Measurements from ENCODE around the gene FAM124B.
"Not testable (repeated sequence)": the region's sequence is repeated elsewhere in the genome, so short reads cannot be mapped to it uniquely, and the experiment has no call there.

The FAM124B gene

DNA sequence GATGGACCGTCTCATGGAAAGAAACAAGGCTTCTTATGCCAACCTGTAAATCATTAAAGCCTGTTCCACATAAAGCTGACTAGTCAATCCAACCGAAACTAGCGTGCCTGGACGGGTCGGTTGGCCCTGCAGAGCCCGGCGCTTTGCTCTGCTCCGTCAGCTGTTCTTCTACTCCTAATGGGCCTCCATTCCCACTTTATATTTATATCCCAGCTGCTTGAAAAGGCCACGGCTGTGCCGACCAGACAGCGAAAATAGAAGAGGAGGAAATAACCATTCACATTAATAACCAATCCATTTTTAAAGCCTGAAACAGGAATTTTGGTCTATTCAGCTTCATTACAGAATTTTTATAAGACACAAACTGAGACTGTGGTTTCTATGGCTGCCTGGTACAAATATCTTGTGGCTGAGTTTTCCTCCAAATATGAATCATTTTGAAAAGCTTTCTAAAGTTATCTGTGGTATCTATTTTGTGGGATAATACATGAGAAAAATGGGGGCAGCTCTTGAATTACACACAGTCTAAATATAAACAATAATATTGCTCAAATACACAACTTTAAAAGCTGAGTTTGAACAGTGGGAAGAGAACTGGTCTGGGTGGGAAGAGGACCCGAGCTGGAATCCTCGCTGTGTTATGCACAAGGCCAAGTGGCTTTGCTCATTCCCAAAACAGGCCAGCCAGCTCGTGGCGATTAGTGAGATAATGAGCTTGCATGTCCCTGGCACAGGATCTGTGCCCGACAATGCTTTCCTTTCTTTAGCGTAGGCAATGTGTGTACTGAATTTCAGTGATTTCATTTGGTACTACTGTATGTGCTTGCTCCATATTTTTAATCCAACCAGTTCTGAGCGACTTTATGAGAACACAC is 10.5 kb upstream of the FAM124B start:
- no peak for DNase-seq

DNA sequence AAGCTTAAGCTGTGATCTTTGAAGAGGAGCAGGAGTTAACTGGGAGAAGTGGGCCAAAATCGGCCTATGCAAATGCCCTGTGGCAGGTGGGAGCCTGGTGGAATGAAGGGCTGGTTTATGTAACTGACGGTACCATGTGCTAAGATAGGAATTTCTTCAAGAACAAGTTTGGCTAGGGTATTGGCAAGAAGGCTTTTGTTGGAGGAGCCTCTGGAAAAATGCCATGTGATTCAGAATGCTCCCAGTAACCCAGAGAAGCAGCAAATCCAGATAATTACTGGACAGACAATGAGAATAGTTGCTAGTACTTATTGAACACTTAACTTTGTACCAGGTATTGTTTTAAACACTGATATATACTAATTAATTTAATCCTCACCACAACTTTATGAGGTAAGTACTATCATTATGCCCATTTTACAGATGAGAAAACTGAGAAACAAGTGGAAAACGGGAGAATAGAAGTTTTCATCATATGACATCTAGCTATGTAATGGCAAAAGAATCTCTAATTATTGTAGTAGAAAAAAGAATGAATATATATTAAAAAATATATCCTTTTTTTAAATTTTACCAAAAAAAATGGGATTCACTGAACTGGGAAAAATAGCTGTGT is 9.1 kb upstream of the FAM124B start:
- DNase-seq: no peak

DNA sequence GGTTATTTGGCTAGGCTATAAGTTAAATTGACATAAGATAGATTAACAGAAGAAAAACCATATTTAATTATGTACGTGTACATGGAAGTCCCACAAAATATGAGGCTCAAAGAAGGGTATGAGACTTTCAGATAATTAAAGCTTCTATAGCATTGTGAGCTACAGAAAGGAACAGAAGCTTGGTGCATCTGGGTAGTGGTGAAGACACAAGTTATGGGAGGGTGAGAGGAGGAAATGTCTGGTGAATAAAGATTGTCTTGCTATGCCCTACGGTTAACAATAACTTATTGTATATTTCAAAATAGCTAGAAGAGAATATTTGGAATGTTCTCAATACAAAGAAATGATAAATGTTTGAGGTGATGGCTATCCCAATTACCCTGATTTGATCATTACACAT is 6.8 kb upstream of the FAM124B start:
- no peak for DNase-seq

DNA sequence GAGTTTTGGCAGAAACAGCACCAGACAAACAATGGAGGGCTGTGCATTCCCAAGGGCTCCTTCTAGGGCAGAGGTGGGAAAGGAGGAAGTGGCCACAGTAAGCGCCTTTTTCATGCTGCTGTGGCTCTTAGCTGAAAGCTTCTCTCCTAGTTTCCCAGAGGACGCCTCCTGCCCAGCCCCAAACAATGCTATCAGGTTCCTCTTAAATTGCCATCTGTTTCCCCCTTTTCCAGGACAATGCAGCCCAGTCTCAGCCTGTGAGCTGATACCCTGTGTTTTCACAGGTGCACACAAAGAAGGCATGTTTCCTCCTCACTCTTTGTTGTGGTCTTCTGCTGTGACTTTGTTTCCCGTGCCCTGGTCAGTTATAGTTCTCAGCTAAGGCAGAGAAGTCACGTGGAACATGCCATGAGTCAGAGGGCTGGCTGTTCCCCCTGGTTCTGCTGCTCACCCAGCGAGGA is 5.4 kb upstream of the FAM124B start:
- DNase-seq: no peak

DNA sequence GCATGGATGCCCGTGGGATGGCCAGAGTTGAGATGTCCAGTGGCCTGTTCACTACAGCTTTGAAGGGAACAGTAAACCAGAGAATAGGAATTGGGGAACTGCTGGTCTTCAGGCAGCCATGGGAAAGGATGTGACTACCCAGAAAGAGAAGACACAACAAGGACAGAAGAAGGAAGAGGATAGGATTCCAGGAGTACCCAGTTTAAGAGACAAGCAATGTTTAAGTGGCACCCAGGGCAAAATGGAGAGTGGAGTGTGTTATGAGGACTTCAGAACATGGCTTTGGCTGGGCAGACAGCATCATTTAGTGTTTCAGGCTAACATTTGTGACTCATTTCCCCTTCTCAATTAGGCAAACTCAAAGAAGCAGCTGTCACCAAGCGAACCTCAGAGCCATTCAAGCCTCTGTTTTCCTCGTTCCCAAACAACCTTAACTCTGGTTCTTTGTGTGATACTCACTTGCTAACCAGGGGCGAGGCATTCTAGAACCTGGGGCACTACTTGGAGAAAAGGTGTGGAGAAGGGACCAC is 4.0 kb upstream of the FAM124B start:
- DNase-seq: no peak

DNA sequence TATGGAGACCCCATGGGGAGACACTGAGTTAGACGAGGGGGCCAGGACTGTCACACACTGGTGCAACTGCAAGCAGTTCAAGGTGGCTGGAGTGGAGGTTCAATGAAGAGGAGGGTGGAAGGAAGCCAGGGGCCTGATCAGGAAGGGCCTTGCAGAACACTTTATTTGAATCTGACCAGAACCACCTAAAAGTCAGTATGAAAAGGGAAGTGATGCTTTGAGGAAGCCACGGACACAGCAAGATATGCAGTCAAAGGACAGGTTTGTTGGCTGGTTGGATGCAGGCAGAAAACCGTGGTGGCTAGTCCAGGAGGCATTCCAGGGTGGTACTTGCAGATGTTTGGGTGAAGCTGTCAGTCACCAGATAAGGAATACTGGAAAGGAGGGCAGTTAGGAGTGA is 3.5 kb upstream of the FAM124B start:
- DNase-seq: no peak

DNA sequence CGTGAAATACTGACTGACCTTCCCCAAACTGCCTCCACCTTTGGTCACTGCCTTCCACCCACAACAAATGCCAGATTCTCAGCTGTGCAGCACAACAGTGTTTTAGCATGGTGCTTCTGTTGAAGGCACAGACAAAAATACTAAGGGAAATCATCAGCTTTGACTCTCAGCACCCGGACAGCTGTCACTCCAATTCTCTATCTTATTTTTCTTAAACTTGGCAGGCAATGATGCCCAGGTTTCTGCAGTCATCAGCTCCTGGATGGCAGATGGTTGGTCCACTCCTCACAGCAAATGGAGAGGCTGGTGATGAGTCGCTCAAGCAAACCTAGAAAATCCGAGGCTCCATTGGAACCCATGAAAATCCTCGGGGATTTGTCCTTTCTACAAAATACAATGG is 2.9 kb upstream of the FAM124B start:
- DNase-seq: no peak

DNA sequence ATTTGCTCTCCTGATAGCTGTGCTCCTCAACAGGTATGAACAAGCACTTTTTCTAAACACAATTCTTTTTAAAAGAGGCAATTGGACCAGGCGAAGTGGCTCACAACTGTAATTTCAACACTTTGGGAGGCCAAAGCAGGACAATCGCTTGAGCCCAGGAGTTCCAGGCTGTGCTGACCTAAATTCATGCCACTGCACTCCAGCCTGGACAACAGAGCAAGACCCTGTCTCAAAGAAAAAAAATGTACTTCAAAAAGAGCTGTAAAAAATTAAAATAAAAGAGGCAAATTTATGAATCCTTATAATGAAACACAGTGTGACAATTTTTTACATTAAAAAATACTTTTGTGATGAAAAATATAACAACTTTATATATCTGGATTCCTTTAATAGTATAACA is 1.8 kb upstream of the FAM124B start:
- DNase-seq: no peak

DNA sequence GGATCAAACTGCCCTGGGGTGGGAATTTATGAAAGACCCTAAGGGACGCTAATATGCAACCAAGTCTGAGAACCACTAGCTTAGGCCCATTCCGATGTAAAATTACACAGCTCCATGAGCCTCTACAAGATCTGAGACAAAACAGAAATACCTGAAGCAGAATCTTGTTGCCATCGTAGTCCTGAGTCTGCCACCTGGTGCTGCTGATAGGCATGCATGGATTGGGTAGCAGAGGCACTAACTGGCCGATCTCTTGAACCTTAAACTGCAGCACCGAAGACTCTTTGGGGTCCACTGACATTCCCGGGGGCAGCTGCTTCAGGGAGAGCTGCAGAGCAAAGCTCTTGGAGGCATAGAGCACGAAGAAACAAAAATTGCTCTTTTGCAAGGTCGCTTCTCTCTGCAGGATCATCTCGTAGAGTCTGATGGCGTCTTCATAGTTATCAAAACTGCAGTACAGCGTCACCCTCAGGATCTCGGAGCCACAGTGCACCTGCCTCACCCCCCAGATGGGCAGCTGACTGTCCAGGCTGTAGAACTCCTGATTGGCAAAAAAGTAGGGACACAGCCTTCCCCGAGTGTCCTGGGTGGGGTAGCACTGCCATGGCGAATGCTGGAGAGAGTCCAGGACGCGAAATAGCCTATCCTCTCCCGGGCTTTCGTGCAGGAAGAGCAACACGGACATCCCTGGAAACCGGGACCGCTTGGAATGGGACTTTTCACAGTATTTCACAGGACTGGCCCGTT is 848 bp downstream of the FAM124B start:
- DNase-seq: no peak

DNA sequence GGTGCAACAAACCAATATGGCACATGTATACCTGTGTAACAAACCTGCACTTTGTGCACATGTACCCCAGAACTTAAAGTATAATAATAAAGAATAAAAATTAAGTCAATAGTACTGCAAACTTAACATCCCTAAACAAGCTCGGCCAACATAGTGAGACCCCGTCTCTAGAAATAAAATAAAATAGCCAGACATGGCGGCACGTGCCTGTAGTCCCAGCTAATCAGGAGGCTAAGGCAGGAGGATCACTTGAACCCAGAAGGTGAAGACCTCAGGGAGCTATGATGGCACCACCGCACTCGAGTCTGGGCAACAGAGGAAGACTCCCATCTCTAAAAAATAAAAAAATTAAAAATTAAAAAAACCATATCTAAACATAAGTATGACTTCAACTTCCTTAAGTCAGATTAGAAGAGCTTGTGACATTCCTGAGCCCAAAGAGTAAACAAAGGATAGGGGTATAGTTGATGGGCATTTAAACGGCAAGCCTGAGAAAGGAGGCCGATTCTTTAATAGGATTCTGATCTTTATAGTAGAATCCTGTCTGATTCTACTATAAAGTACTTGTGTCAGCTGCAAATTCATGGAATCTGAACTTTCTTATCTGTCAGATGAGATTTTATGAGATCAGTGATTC is 1.6 kb downstream of the FAM124B start:
- no peak for DNase-seq

DNA sequence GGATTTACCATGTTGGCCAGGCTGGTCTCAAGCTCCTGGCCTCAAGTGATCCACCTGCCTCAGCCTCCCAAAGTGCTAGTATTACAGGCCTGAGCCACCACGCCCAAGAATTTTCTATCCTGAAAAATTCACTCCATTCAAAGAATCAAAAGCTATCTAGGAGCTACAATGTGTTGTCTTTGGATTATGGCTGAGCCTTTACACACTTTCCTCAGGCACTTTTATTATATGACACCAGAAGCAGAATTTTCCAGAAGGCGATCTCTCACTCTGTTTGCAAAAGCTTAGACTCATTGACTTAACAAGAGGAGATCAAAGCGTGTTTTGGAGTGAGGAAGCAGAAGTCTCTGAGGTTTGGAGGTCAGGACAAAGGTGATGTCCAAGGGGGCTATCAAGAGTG is 3.6 kb downstream of the FAM124B start:
- no peak for DNase-seq

DNA sequence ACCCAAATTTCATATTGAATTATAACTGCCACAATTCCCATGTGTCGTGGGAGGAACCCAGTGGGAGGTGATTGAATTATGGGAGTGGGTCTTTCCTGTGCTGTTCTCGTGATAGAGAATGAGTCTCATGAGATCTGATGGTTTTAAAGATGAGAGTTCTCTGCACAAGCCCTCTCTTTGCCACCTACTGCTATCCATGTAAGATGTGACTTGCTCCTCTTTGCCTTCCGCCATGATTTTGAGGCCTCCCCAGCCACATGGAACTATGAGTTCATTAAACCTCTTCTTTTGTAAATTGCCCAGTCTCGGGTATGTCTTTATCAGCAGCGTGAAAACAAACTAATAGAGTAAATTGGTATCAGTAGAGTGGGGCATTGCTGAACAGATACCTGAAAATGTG is 4.8 kb downstream of the FAM124B start:
- not testable (repeated sequence) for DNase-seq

DNA sequence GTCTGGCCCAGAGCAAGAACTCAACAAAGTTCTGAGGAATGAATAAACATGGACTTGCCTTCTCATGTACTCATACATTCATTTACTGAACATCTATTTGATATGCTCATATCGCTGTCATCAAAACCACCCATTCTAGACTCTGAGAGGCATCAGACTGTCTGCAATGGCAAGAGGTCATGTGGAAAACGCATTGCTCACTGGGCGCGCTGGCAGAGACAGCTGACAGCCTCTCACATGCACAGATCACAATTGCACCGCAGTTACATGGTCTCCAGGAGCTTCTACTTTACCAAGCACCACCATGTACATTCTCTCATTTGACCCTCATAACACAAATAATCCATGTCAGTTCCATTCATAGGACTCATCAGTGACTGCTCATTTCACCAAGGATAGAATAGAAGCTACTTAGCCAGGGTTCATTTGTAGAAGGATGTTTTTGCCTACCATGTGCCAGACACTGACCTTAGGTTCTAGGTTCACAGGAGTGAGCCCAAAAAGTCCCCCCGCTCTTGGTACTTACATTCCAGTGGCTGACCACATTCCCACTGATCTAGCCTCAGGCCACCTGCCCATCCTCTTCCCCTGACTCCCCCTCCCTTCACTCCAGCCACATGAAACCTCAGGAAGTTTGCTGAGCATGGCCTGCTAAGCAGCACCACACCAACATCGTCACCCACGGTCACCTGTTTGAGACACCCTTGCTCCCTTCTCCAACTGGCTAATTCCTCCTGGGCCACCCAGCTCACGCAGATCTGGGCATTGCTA is 6.1 kb downstream of the FAM124B start:
- DNase-seq: no peak

DNA sequence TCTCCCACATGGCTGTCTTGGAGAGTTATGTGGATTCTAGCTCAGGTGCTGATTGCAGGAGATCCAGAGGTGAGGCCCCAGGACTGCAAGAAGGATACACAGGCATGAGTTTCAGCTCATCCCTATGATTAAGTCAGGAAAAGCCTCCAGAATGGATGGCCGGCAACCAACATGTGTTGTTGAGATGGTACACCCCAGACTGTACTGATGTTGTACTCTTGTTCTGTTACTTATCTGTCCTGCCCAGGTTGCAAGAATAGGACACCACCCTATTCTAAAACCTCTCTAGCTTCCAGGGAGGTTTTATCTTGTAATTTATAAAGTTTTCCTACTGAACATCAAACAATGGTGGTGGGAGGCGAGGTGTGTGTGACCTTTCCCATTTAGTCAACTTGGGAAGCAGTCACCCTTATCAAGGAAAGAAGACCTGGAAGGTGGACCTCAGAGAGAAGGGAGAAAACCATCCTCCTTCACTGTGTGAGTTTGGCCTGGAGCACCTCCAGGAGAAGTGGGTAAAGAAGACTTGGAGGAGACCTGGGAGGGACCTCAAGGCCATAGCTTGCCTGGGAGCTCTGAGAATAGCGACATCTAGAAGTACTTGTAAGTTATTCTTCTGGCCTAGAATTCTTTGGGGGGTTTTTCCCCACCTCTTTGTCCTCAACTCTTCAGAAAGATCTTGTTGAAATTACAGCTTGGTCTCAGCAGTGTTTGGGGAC is 8.6 kb downstream of the FAM124B start:
- DNase-seq: no peak

DNA sequence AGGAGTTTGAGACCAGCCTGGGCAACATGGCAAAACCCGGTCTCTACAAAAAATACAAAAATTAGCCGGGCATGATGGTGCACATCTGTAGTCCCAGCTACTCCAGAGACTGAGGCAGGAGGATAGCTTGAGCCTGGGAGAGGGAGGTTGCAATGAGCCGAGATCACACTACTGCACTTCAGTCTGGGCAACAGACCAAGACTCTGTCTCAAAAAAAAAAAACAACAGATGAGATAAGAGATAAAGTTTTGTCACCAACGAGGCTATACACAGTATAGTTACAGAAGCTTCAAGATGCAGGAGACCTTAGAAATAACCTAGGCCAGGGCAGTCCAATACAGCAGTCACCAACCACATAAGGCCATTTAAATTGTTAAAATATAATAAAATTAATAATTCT is 9.4 kb downstream of the FAM124B start:
- DNase-seq: no peak

DNA sequence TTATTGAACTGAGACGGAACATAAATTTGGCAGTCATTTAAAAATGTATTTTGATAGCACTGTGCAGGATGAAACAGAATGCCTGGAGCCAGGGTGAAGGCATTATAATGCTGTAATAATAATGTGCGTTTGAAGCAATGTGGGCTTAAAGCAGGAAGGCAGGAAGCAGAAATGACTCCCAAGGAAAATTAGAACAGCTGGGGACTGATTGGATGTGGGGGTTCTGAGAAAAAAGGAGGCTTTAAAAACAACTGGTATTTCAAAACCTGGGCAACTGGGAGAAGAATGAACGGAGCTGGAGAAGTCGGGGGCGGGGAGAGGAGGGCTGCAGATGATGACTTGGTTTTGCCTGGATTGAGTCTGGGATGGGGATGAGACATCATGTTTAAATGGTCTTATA is 12.6 kb downstream of the FAM124B start:
- no peak for DNase-seq

DNA sequence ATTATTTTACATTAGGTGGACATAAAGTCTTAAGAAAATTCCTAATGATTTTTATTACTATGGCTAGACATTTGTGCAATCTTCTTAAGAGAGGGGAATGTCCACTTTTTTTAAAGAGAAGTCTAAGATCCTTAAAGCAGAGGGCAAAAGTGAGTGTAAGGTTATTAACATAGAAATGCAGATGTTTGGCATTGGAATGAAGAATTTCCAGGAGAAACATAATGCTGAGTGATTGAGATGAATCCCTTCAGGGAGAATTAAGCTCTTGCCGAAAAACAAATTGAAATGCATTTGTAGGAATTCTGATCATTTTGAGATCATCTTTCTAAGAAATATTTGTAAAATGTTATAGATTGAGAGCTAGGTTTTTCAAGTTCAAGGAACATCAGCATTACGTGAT is 15.0 kb downstream of the FAM124B start:
- DNase-seq: no peak

DNA sequence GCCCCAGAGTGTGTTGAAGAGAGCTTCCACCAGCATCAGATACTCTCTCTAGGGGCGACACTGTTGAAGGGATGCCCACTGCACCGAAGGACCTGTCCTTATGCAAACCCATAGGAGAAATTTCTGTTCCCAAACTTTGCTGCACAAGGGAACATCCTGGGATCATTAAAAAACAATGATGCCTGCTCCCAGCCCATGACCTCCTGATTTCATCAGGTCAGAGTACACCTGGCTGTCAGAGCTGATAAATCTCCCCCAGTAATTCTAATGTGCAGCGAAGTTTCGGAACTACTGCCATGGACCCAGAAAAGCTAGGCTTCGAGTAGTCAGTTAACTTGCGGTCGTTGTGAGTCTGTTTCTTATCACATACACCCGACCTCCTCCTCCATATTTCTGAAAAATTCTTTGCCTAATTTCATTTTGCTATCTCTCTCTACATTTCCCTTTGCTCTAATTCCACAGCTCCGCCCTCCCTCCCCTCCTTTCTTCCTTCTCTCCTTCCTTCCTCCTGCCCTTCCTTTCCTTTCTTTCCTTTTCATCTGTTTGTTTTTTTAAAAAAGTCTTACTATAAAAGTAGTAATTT is 18.8 kb downstream of the FAM124B start:
- DNase-seq: no peak

DNA sequence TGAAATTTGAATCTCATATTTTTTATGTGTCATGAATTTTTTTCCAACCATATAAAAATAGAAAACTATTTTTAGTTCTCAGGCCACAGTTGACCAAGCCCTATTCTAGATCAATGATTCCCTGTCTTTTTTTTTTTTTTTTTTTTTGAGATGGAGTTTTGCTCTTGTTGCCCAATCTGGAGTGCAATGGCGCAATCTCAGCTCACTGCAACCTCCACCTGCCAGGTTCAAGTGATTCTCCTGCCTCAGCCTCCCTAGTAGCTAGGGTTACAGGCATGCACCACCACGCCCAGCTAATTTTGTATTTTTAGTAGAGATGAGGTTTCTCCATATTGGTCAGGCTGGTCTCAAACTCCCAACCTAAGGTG is 19.6 kb downstream of the FAM124B start:
- not testable (repeated sequence) for DNase-seq

DNA sequence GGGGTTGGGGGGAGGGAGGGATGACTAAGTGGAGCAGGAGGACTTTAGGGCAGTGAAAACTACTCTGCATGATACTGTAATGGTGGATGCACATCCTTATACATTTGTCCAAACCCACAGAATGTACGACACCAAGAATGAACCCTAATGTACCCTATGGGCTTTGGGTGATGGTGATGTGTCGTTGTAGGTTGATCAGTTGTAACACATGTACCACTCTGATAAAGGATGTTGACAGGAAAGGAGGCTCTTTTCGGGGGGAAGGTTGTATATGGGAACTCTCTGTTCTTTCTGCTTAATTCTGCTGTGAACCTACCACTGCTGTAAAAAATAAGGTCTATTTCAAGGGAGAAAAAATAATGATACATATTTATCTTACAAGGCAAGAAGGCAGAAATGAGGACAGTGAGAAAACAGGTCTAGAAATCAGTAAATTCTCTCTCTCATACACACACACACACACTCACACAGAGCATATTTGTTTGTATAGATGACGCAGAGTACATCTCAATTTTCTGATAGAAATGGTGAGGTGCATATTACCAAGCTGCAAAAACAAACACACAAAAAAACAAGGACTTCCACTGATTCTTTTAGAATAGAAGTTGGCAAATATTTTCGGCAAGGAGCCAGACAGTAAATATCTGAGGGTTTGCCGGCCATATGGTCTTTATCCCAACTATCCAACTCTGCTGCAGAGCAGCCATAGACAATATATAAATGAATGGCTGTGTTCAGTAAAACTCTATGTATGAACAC is 20.2 kb downstream of the FAM124B start:
- no peak for DNase-seq

Data from stimulated activated CD8-positive, alpha-beta memory T cell treated with anti-CD3 and anti-CD28 coated beads, Interleukin-4, amount 100 ng/mL, for 48 hours (primary cell).